VCaP (cell line): ENCODE data around the gene ZNF124.
"Not testable (repeated sequence)": the region's sequence is repeated elsewhere in the genome, so short reads cannot be mapped to it uniquely, and the experiment has no call there.

Experiments used
- H3K27ac ChIP-seq: fragments of 450-650 bp; 2 replicates; pipeline ENCODE4 v1.5.1; 2017
- TF ChIP-seq, protein P1 (sequence below): fragments of 450-650 bp; conservative IDR thresholded peaks from 2 replicates; pipeline ENCODE4 v1.5.1; 2017; ENCODE audit warnings: mild to moderate bottlenecking, moderate library complexity

ZNF124 gene

DNA sequence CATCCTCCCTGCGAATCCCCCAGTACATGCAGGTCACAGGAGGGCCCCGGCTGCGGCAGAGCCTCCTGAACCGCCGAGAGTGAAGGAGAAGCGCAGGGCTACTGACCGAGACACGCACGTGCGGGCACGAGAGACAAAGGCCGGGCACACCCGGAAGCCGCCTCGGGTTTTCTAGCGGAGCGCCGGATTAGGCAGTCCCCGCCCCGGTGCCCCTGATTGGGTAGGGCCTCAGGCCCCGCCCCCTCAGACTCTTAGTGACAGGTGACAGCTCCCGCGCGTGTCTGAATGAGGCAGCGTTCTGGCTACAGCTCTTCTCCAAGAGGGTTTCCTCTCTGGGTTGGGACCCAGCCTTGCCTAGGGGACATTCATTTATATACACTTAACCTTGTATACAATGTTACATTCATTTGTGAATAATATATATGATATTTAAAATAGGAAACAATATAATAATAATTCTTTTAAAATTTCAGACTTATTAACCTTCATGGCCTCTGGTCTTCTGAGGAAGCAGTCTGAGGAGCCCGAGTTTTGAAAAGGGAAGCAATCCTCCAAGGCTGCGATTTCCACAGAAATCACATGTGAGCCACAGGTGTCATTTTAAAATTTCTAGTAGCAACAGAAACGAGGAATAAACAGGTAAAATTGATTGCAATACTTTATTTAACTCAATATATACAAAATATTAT is at the start of gene ZNF124:
TSS of gene ZNF124 (minus strand) at position 146 of the 689 bp plus-strand sequence. CDS start at position 3, 143 bp downstream.
- H3K27ac ChIP-seq = not testable (repeated sequence)

DNA sequence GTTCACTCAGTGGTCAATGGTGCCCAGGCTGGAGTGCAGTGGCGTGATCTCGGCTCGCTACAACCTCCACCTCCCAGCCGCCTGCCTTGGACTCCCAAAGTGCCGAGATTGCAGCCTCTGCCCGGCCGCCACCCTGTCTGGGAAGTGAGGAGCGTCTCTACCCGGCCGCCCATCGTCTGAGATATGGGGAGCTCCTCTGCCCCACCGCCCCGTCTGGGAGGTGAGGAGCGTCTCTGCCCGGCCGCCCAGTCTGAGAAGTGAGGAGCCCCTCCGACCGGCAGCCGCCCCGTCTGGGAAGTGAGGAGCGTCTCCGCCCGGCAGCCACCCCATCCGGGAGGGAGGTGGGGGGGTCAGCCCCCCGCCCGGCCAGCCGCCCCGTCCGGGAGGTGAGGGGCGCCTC is 48.5 kb upstream of the ZNF124 start:
- not testable (repeated sequence) for H3K27ac ChIP-seq

DNA sequence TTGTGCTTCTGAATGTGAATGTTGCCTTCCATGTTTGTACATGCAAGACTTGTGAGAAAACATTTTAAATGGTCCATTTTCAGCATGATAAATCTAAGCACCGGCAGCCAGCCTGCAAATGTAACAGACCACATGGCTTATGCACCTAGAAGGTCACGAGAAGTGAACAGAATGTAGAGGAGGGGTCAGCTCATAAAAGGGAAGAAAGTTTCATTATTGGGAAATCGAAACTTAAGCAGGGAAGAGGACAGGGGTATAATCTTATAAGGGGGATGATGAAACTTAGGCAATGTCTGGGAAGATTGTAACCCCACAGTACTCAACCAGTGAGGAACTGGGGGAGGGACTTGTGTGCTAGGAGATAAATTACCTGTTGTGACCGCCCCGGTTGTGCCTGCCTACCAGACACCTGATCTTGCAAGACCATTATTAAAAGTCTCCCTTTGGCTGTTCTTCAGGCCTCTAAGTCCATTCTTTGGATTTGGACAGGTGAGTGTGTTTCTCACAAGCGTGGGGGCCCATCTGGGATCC is 46.4 kb upstream of the ZNF124 start:
- no peak overlapping the region for H3K27ac ChIP-seq
- TF ChIP-seq, protein P1, sequence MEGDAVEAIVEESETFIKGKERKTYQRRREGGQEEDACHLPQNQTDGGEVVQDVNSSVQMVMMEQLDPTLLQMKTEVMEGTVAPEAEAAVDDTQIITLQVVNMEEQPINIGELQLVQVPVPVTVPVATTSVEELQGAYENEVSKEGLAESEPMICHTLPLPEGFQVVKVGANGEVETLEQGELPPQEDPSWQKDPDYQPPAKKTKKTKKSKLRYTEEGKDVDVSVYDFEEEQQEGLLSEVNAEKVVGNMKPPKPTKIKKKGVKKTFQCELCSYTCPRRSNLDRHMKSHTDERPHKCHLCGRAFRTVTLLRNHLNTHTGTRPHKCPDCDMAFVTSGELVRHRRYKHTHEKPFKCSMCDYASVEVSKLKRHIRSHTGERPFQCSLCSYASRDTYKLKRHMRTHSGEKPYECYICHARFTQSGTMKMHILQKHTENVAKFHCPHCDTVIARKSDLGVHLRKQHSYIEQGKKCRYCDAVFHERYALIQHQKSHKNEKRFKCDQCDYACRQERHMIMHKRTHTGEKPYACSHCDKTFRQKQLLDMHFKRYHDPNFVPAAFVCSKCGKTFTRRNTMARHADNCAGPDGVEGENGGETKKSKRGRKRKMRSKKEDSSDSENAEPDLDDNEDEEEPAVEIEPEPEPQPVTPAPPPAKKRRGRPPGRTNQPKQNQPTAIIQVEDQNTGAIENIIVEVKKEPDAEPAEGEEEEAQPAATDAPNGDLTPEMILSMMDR = no peak

DNA sequence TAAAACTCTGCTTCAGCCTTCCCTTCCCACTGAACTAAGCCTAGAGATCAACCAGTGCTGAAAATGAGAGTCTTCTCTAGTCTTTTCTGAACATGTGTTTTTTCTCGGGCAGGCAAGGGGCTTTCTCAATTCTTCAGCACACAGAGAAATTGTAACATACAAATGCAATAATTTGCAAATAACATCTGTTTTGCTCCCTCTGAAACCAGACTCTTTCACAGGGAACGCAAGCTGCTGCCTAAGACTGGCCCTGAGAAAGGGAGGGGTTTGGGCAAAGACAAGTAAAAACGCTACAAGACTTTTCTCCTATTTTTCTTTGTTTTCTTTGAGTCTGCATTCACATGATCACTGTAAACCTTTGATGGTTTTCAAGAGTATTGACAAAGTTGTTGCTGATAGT is 44.4 kb upstream of the ZNF124 start:
- H3K27ac ChIP-seq = no peak overlapping the region
- TF ChIP-seq, protein P1 = no peak

DNA sequence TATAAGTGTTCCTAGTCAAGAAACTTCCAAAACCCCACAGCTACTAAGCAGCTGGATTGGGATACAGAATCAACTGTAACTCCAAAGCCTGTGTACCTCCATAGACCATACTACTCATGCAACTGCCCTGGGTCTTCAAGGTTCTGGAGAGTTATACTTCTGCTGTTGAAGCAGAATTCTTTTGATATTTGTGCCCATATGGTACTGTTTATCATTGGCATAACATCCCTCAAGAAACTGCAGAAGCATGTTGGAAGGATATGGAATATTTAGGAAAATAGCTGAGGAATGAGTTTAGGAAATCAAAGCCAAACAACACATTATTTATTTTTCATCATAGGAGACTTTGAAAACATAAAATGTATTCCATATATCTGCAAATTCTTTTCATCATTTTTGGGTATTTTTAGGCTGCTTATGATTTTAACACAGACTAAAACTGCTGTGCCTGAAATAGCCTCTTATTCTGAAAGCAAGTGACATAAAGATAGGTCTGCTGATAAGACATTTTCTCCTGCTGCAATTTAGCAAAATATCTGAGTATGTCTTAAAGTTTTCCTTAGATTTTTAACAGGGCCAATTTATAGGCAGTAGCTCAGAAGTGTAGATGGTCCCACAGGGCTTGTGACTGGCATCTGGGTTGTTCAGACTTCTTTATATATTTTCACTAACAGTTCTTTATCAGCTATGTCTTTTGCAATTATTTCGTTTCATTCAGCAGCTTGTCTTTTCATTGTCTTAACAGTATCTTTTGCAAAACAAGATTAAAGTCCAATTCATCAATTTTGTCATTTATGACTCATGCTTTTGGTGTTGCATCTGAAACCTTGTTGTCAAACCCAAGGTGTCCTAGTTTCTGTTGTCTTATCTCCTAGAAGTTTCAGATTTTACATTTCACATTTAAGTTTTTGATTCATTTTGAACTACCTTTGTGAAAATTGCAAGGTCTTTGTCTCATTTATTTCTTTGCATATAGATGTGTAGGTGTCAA is 41.1 kb upstream of the ZNF124 start:
- no peak overlapping the region for H3K27ac ChIP-seq
- TF ChIP-seq, protein P1 = no peak

DNA sequence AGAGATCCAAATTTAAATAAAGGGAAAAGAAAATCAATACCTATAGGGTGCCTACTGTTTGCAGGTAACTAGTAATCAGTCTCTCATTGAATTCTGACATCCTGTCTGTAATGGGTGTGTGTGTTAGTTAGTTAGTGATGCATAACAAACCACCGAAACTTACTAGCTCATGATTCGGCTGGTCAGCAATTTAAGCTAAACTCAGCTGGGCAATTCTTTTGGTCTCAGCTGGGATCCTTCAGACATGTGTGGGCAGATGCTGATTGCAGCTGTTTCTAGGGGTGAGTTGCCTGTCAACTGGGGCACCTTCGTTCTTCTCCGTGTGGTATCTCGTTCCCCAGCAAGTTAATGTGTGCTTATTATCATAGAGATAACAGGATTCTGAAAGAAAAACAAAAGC is 40.2 kb upstream of the ZNF124 start:
- TF ChIP-seq, protein P1 = no peak
- no peak overlapping the region for H3K27ac ChIP-seq

DNA sequence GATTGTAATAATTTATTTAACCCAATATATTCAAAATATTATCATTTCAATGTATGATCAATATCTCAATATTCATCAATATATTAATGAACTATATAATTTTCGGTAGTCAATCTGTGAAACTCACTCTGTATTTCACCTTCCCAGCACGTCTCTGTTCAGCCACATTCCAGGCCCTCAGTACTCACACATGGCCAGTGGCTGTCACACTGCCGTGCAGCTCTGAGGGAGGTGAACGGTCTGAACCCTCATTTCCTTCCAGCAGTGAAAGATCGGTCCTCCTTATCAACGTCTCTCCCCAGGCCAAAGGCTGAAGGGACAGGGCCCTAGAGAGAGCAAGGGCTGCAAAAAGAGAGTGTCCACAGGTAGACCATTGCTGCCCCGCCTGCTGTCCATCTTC is 39.5 kb upstream of the ZNF124 start:
- peak overlapping the region; percentile 73 for H3K27ac ChIP-seq
- TF ChIP-seq, protein P1 = no peak

DNA sequence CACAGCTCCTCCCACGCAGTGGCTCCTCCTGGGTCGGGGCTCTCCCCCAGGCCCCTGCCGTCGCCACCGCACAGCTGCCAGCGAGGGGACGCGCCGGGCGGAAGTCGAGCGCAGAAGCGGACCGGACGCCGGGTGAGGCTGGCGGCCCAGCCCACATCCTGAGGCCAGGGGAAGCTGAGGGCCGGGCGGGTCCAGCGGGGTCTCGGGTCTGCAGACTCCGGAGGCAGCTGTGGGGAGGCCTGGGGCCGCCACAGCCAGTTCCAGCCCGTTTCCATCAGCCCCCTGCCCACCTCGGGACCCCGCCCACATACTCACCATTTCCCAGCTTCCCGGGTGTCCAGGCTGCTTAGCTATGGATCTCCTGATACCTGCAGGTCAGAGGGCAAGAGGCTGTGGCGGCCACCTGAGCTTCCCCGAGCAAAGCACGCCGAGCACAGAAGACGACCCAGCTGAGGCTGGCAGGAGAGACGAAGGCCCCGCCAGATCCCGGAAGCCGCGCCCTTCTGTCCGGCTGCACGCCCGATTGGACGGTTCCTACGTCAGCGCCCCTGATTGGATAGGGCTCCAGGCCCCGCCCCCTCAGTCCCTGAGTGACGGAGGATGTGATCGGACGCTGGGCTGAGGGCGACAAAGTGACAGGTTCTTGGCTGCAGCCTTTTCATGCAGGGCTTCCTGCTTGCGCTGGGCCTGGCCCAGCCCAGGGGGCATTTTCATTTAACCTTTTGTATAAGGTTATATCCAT is 38.7 kb upstream of the ZNF124 start:
- TF ChIP-seq, protein P1 = no peak

More for the DNA sequence above, 38.7 kb upstream of the ZNF124 start:
- peak overlapping the region; percentile 73 for H3K27ac ChIP-seq
